AG10803 (cell line): ENCODE results near the gene CD34.

Source experiments
- DNase-seq: peaks from one replicate; pipeline ENCODE4 v3.0.0; 2010; ENCODE audit warnings: low read depth
- H3K4me3 ChIP-seq: 2 replicates; pipeline ENCODE4 v1.5.1; 2011; ENCODE audit warnings: mild to moderate bottlenecking, low read length, control low read depth
- TF ChIP-seq, protein P1 (sequence below): conservative IDR thresholded peaks from 2 replicates; pipeline ENCODE4 v1.5.1; 2011; ENCODE audit warnings: mild to moderate bottlenecking, low read length, control low read depth, inconsistent platforms

The CD34 gene

GRCh38 chr1:207898260-207898659 lies 12.7 kb downstream of the CD34 start:
- TF ChIP-seq, protein P1, sequence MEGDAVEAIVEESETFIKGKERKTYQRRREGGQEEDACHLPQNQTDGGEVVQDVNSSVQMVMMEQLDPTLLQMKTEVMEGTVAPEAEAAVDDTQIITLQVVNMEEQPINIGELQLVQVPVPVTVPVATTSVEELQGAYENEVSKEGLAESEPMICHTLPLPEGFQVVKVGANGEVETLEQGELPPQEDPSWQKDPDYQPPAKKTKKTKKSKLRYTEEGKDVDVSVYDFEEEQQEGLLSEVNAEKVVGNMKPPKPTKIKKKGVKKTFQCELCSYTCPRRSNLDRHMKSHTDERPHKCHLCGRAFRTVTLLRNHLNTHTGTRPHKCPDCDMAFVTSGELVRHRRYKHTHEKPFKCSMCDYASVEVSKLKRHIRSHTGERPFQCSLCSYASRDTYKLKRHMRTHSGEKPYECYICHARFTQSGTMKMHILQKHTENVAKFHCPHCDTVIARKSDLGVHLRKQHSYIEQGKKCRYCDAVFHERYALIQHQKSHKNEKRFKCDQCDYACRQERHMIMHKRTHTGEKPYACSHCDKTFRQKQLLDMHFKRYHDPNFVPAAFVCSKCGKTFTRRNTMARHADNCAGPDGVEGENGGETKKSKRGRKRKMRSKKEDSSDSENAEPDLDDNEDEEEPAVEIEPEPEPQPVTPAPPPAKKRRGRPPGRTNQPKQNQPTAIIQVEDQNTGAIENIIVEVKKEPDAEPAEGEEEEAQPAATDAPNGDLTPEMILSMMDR = no peak
- no peak overlapping the region for H3K4me3 ChIP-seq
- DNase-seq = no peak

- no peak for DNase-seq
- TF ChIP-seq, protein P1 = peak; percentile 51
- H3K4me3 ChIP-seq = no peak overlapping the region
Measured at GRCh38 chr1:207897188-207897587, 13.7 kb downstream of the CD34 start.

GRCh38 chr1:207896547-207896946 lies 14.4 kb downstream of the CD34 start:
- TF ChIP-seq, protein P1 = no peak
- no peak for DNase-seq
- no peak overlapping the region for H3K4me3 ChIP-seq

GRCh38 chr1:207894704-207895103 lies 16.2 kb downstream of the CD34 start:
- DNase-seq = no peak
- TF ChIP-seq, protein P1 = no peak

GRCh38 chr1:207893737-207894582 lies 17.0 kb downstream of the CD34 start:
- TF ChIP-seq, protein P1 = peak; percentile 24; the same call in 1 of the 2 replicates
- no peak overlapping the region for H3K4me3 ChIP-seq
- peak; percentile 29 for DNase-seq

More at GRCh38 chr1:207894704-207895103, 16.2 kb downstream of the CD34 start:
- H3K4me3 ChIP-seq = no peak overlapping the region

DNA sequence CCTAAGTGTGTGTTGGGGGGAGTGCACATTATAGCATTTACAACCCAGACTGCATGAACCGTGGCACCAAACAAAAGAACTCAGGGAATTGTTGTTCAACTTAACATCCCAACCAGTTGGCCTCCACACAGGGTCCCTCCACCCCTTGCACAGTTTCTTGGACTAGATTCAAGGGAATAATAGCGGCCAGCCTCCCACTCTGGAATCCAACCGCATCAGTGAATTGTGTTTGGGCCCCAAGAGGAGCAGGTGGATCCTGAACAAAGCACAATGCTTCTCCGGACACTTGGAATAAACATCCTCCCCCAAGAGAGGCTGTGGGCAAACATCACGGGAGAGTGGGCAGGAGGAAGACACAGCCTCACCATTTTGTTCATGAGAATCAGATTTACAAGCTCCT lies 18.2 kb downstream of the CD34 start:
- TF ChIP-seq, protein P1 = no peak
- H3K4me3 ChIP-seq = no peak overlapping the region
- no peak for DNase-seq

- no peak overlapping the region for H3K4me3 ChIP-seq
- TF ChIP-seq, protein P1 = no peak
- no peak for DNase-seq
Measured at GRCh38 chr1:207891148-207891547, 19.8 kb downstream of the CD34 start.
